Caco-2 (cell line): Measurements from ENCODE around the gene PRRC2A. TPM values are rescaled to one million over a fixed set of nuclear protein-coding genes. Genes with fewer than 3 reads are reported as not detected.

Experiments
- BruUV-seq: library from RNA; stranded (reverse); fragments of 400-500 nt; replicated peaks from 2 replicates; lab custom pipeline; 2021; lab: Mats Ljungman, UMichigan
- CTCF ChIA-PET: fragments of 300-600 bp; sonication (Branson Sonifier 250); formaldehyde crosslinking; loops from one replicate; lab custom pipeline; 2022; ENCODE audit warnings: antibody characterized with exemption; lab: Charles Lee
- POLR2A ChIA-PET: fragments of 300-600 bp; sonication (Branson Sonifier 250); formaldehyde crosslinking; loops from one replicate; lab custom pipeline; 2022; ENCODE audit warnings: antibody characterized with exemption; lab: Charles Lee
- DNase-seq, 2 experiments: peaks; one replicate each; pipeline versions ENCODE4 v3.0.0 to v3.0.0-alpha.2; 2020 to 2022
- H3K27me3 ChIP-seq: replicated peaks from 2 replicates; pipeline ENCODE4 v1.6.0; 2011; ENCODE audit warnings: low read length; ENCODE audit not compliant: control insufficient read depth, insufficient read depth
- H3K36me3 ChIP-seq: 2 replicates; pipeline ENCODE4 v1.5.1; 2011; ENCODE audit warnings: low read length; ENCODE audit not compliant: control insufficient read depth, insufficient read depth
- H3K4me1 ChIP-seq: fragments of 250-450 bp; sonication (Bioruptor Pico); 2 replicates; pipeline ENCODE4 v1.5.1; 2020; ENCODE audit warnings: mild to moderate bottlenecking
- H3K4me3 ChIP-seq: 2 replicates; pipeline ENCODE4 v1.5.1; 2011; ENCODE audit warnings: low read depth, mild to moderate bottlenecking, control low read depth, low read length
- H3K9me3 ChIP-seq: fragments of 250-450 bp; sonication (Bioruptor Pico); 2 replicates; pipeline ENCODE4 v1.5.1; 2020; ENCODE audit warnings: mild to moderate bottlenecking, moderate library complexity
- H3K27ac Mint-ChIP-seq: one replicate; pipeline ENCODE4 v1.8.0; 2022; ENCODE audit warnings: mixed read lengths; ENCODE audit not compliant: unreplicated experiment
- H3K27me3 Mint-ChIP-seq: one replicate; pipeline ENCODE4 v1.8.0; 2022; ENCODE audit warnings: mixed read lengths; ENCODE audit not compliant: insufficient read depth, unreplicated experiment
- H3K36me3 Mint-ChIP-seq: one replicate; pipeline ENCODE4 v1.8.0; 2022; ENCODE audit warnings: mild to moderate bottlenecking, mixed read lengths; ENCODE audit not compliant: insufficient read depth, unreplicated experiment
- H3K4me1 Mint-ChIP-seq: one replicate; pipeline ENCODE4 v1.8.0; 2022; ENCODE audit warnings: low read depth, mixed read lengths; ENCODE audit not compliant: unreplicated experiment
- H3K4me3 Mint-ChIP-seq: one replicate; pipeline ENCODE4 v1.8.0; 2022; ENCODE audit warnings: mild to moderate bottlenecking, moderate library complexity, mixed read lengths; ENCODE audit not compliant: unreplicated experiment
- H3K9me3 Mint-ChIP-seq: one replicate; pipeline ENCODE4 v1.8.0; 2022; ENCODE audit warnings: mixed read lengths; ENCODE audit not compliant: unreplicated experiment
- CTCF ChIP-seq, 2 experiments: fragments of 200-600 bp in 1 of 2; IDR thresholded peaks; 1 replicate in 1 of 2; 2 replicates in 1 of 2; pipeline versions ENCODE4 v1.5.1 to v1.8.0; 2011 to 2022; ENCODE audit warnings: antibody characterized with exemption in 1 of 2, control low read depth in 1 of 2, inconsistent platforms in 1 of 2, low read depth in 1 of 2, low read length in 1 of 2, mild to moderate bottlenecking in 1 of 2, moderate library complexity in 1 of 2; ENCODE audit not compliant: insufficient read depth in 1 of 2, severe bottlenecking in 1 of 2, unreplicated experiment in 1 of 2
- intact Hi-C: fragments of 100-400 bp; cut with micrococcal nuclease; formaldehyde crosslinking; loops from one replicate; pipeline ENCODE4 v1.10.0; 2022; ENCODE audit not compliant: unreplicated experiment
- total RNA-seq: library from RNA; stranded (reverse); gene quantifications from 2 replicates; pipeline ENCODE4 v1.2.3, GENCODE V29; 2022

The PRRC2A gene
- total RNA-seq, 1 experiment from 2014 or later, result 222 TPM

GRCh38 chr6:31676904-31677303, 56.4 kb downstream of the PRRC2A start:
- Histone ChIP-seq H3K4me1 (peaks cover 8% of the 10 kb centered on the region), H3K36me3 (no peaks in the 10 kb centered on the region; the same call in 1 of the 2 replicates), H3K4me3 (no peak overlapping the region), H3K27me3 (no peaks in the 10 kb centered on the region), H3K9me3 (no peaks in the 10 kb centered on the region)
- intact Hi-C loops, result no loop called here
- Mint-ChIP-seq H3K27me3 (no peaks in the 10 kb centered on the region), H3K9me3 (no peaks in the 10 kb centered on the region), H3K4me3 (no peak overlapping the region), H3K27ac (peak overlapping the region; percentile 63), H3K36me3 (peaks cover 25% of the 10 kb centered on the region), H3K4me1 (peaks cover 10% of the 10 kb centered on the region)
- ChIA-PET POLR2A (no interaction called here), CTCF (no interaction called here)
- BruUV-seq, result no TSS peak
- DNase-seq, result no peak
- TF ChIP-seq CTCF (IDR thresholded peaks at IDR 0.05; ENCODE audit: insufficient read depth in 1 of 2, low read depth in 1 of 2, low read length in 1 of 2, severe bottlenecking in 1 of 2, unreplicated experiment in 1 of 2), result no peak

- peaks cover 14% of the 10 kb centered on the region for H3K4me1 ChIP-seq
Measured at GRCh38 chr6:31677955-31678354, 57.4 kb downstream of the PRRC2A start.

More at GRCh38 chr6:31677955-31678354, 57.4 kb downstream of the PRRC2A start:
- TF ChIP-seq CTCF (IDR thresholded peaks at IDR 0.05; ENCODE audit: insufficient read depth in 1 of 2, low read depth in 1 of 2, low read length in 1 of 2, severe bottlenecking in 1 of 2, unreplicated experiment in 1 of 2), result no peak
- Mint-ChIP-seq H3K36me3 (peaks cover 18% of the 10 kb centered on the region), H3K9me3 (no peaks in the 10 kb centered on the region), H3K4me3 (no peak overlapping the region), H3K27ac (no peak overlapping the region), H3K4me1 (peaks cover 11% of the 10 kb centered on the region), H3K27me3 (no peaks in the 10 kb centered on the region)
- intact Hi-C loops, result no loop called here
- no peak overlapping the region for H3K4me3 ChIP-seq
- no TSS peak for BruUV-seq
- H3K36me3 ChIP-seq, result no peaks in the 10 kb centered on the region; the same call in 1 of the 2 replicates
- ChIA-PET CTCF (no interaction called here), POLR2A (no interaction called here)
- DNase-seq, result no peak
- H3K9me3 ChIP-seq, result no peaks in the 10 kb centered on the region
- no peaks in the 10 kb centered on the region for H3K27me3 ChIP-seq
